NOMO-1 (cell line): ENCODE data around the gene STAT3.

Experiments used
- DNase-seq, 2 experiments: peaks; one replicate each; lab custom pipeline; 2025; ENCODE audit not compliant: unreplicated experiment in 2 of 2; lab: John Stamatoyannopoulos, UW

Gene STAT3

DNA sequence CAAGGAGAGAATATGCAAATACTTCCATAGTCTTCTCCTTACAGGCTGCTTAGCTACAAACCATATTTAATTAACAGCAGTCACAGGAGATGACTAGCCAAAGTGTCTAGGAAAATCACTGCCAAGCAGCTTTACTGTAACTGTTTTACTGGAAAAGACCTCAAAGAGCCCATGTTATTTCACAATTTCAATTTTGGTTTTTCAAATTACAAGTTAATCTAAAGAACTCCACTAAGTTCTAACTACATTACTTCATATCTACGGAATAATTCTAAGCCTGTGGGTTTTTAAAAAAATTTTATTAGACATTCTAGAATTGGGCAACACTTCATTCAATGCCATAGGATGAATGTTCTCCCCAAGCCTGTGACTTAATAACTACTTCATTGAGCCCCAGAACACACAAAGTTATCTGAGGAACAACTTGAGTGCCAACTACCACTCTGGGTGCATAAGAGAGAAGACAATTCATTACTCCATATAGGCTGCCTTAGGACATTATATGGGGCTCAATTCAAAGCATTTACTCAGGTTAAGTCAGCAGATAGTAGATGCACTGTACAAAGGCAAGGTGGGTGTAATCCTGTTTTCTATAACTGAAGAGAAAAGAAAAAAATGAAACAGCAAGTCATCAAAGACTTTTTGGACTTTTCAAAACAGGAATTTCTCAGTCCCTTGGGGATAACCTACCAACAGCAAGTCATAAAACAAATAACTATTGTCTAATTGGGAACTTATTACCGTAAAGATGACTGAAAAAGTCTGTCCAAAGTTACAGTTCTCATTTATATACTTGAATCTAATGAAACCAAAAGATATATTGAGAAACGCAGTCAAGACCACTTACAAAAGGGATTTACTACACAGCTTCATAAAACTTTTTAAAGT, 33.0 kb downstream of the STAT3 start:
- no peak for DNase-seq

DNA sequence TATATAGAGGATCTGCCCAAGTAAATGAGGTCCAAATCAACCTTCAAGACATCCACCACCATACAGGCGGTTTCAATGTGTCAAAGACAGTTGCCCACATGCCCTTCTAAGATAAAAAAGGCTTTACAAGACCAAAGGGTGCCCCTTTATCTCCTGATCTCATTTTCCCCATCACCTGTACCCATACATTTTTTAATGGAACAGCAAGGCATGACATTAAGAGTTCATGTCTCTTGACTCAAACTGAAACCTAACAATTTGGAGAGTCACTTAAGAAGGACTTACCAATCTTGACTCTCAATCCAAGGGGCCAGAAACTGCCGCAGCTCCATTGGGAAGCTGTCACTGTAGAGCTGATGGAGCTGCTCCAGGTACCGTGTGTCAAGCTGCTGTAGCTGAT, 40.1 kb downstream of the STAT3 start:
- no peak for DNase-seq

DNA sequence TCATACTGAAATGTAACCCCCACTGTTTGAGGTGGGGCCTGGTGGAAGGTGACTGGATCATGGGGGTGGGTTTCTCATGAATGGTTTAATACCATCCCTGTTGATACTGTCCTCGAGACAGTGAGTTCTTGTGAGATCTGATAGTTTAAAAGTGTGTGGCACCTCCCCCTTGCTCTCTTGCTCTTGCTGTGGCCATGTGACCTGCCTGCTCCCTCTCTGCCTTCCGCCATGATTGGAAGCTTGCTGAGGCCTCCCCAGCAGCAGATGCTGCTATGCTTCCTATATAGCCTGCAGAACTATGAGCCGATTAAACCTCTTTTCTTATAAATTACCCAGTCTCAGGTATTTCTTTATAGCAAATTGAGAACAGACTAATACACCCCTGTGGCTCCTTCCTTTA, 40.6 kb downstream of the STAT3 start:
- no peak for DNase-seq

DNA sequence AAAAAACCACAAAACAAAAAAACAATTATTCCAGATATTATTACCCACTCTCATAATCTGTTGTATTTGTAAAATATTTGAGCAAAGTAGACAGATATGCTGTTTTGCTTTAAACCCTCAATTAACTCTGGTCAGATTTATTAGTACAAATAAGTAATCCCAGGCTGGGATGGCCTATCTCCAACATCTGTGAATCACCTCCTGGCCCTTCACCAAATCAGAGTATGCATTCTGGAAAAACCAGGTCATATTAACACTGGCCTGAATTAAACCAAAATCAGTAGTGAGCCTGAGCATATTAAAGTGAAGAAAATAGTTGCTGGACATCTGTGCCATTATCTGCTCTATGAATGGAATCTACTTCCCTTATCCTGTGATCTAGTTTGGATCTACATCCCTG, 41.0 kb downstream of the STAT3 start:
- DNase-seq: no peak

DNA sequence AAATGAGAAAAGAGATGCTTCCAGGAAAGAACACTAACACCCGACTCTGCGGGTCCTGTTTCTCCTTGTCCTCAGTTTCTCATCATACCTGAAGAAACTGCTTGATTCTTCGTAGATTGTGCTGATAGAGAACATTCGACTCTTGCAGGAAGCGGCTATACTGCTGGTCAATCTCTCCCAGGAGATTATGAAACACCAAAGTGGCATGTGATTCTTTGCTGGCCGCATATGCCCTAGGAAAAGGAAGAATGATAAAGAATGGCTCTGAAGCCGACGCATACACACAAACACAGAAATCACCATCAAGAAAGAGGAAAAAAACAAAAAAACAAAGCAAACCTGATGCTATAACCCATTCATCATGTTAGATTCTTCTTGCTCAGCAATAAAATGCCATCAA, 41.8 kb downstream of the STAT3 start:
- DNase-seq: no peak

DNA sequence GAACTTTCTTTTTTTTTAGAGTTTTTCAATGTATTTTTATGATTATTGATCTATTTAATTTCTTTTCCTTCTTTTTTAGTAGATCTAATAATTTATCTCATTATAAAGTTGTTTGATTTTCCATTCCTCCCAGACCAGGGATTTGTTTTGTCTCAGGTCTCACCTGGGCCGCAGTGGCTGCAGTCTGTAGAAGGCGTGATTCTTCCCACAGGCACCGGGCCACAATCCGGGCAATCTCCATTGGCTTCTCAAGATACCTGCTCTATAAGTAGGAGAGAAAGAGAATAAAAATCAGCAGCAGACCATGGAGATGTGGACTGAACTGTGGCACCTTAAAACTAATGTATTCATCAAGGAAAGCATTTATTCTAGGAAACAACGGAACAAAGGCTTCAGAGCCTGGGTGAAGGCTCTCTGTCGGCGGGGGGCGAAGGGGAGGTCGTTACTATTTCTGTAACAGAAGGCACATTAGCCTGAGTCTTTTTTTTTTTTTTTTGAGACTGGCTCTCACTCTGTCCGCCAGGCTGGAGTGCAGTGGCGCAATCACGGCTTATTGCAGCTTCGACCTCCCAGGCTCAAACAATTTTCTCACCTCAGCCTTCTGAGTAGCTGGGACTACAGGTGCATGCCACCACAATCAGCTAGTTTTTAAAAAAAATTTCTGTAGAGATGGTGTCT, 42.7 kb downstream of the STAT3 start:
- no peak for DNase-seq

DNA sequence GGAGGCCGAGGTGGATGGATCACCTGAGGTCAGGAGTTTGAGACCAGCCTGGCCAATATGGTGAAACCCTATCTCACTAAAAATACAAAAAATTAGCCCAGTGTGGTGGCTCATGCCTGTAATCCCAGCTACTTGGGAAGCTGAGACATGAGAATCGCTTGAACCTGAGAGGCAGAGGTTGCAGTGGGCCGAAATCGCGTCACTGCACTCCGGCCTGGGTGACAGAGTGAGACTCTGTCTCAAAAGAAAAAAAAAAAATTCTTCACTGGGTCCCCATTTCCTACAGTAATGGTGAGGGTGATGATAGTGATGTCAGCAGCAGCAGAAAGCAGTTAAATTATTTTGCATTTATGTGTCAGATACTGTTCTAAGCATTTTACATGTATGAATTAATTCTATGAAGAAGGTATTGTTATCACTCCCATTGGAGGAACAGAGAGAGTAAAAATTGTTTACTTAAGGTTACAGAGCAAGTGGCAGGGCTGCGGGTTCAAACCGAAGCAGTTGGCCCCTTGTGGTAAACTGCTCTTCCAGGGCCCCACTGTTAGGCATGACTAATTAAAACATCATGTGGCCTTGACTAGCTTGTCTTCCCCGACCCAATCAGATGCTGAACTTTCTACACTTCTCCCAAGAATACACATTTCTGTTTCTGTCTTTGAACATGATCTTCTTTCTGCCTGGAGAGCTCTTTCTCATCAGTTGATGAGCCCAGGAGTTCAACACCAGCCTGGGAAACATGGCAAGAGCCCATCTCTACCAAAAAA, 45.8 kb downstream of the STAT3 start:
- DNase-seq: peak; percentile 50 to 68

DNA sequence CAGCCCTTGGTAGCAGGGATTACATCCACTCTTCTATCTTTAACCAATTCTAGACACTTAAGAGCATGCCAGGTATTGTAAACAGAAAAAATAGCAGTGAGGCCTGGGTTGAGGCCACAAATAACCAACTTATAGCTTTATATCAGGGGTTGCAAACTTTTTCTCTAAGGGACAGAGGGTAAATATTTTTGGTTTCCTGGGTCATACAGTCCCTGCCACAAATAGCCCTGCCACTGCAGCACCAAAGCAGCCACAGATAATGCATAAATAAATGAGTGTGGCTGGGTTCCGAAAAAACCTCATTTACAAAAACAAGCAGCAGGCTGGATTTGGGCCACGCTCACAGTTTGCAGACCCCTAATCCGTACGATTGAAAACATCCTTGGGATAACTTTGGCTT, 46.7 kb downstream of the STAT3 start:
- no peak for DNase-seq

DNA sequence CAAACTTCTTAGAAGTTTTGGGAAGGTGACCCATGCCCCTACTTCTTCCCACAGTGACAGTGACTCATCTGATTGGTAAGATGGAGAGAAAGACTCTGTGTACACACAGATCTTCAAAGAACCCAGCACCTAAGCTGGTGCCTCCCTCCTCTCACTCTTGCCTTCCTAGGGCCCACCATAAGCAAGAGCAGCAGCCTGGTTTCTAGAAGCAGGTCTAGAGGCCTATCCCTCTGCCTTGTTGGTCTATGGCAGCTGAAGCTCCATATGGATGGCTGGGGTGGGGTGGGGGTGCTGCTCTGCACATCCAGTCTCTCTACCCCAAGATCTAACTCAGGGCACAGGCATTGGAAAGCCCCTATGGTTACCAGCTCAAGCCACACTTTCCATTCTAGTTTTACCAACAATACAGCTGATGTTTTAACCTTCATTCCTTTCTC, 47.5 kb downstream of the STAT3 start:
- no peak for DNase-seq

DNA sequence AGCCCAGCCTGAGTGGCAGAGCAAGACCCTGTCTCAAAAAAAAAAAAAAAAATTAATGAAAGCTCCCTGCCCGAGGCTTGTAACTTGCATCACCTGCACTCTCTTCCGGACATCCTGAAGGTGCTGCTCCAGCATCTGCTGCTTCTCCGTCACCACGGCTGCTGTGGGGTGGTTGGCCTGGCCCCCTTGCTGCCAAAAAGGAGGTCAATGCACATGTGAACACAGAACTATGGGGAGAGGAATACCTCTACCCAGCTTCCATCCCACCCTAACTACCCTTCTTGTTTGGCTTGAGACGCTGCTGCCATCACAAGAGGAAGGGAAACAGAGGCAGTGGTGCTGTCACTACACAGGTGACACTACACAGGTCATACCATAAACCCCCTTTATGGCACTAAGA, 49.0 kb downstream of the STAT3 start:
- DNase-seq: no peak

DNA sequence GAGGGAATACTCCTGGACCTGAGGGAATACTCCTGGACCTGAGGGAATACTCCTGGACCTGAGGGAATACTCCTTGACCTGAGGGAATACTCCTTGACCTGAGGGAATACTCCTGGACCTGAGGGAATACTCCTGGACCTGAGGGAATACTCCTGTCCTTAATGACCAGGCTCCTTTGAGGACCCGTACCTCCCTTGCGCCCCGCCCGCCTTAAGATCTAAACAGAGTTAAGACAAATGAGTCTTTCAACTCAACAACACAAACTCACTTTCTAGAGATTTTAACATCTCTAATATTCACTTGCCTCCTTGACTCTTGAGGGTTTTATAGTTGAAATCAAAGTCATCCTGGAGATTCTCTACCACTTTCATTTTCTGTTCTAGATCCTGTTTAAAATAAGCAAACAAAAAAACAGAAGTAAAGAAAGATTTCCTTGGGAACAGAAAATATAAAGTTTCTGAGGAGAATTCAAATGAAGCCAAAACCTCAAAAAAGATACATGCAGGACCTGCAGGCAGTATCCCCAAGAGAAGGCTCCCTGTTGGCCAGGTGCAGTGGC, 49.7 kb downstream of the STAT3 start:
- no peak for DNase-seq

DNA sequence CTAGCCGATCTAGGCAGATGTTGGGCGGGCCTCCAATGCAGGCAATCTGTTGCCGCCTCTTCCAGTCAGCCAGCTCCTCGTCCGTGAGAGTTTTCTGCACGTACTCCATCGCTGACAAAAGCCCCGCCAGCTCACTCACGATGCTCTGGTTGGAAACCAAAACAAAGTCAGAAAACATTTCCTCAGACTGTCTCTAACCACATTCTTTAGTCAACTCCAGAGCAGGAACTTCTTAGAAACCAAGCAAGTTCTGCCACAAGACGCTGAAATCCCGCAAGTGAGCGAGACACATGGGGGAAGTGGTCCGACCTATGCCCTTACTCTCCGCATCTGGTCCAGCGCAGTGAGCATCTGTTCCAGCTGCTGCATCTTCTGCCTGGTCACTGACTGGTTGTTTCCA, 50.8 kb downstream of the STAT3 start:
- DNase-seq: no peak

DNA sequence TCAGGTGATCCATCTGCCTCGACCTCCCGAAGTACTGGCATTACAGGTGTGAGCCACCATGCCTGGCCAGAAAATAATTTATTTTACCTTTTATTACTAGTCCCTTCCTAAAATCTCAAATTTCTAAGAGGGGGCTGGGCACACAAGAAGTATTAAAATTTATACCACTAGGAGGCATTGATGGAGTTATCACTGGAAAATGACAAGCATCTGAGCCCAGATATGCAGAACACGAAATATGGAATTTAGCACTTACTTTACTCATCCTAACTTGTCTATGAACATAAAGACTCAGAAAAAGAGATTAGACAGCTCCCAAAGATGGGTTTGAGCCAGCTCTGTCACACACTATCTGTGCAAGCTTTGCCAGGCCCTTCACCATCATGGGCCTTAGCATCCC, 53.6 kb downstream of the STAT3 start:
- DNase-seq: no peak

DNA sequence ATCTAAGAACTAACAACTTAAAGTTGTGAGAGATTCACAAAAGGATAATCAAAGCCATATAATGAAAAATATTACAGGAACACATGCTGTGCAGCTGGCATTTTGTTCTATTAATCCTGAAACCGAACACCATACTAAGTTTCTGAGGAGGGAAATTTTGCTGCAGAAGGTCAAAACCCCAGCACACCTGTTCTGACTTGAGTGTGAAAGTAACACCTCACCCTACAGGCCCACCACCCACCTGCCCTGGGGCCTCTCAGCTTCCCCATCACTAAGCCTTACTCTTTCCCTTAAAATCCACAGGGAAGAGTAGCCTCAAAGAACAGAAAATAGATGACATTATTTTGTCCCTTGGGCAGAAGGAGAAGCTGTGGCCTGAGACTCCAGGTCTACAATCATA, 55.2 kb downstream of the STAT3 start:
- DNase-seq: no peak

DNA sequence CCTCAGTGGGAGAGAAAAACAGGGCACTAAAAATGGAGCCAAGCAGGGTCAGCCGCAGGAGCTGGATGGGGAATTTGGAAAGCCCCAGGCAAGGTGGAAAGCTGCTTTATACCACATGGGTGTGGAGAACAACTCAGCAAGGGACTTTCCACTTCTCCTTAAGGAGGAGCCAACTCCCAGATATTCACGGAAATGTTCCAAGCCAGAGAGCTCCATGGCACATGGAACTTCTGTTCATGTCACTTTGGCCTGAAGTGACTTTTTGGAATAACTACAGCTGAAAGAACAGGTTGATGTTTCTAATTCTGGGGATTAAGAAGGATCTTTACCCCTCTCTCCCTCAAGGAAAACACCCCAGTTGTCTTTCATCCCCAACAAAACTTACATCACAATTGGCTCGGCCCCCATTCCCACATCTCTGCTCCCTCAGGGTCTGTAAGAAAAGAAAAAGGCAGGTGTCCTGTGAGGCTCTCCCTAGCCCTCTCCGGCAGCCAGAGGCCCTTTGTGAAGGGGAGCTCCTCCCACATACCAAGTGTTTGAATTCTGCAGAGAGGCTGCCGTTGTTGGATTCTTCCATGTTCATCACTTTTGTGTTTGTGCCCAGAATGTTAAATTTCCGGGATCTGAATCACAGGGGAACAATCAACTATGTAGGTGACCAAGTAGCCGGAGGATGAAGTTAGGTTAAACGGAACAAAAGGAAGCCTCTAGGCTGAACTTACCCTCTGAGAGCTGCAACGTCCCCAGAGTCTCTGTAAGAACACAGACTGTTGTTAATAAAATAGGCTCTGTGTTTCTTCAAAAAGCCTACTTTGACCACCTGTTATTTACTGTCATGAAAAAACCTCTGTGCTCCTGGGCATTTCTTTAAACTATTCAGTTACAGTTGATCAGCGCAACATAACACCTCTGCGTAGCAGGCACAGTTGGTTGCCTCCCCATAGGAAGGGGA, 58.9 kb downstream of the STAT3 start:
- no peak for DNase-seq

DNA sequence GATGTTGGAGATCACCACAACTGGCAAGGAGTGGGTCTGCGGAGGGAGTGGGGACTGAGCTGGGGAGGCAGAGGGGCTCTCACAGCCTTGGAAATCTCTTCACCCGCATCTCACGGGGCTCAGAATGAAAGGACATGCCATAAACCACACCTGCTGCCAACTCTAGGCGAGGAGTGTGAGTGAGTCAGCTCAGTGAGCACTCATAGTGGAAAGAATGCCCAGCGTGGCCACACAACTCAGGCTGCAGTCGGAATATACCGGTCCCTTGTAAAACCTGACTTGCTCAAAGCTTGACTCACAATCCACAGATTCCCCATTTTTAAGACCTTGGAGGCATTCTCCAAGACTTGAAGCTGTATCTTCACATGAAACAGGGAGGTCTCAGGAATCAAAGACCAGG, 63.2 kb downstream of the STAT3 start:
- no peak for DNase-seq

DNA sequence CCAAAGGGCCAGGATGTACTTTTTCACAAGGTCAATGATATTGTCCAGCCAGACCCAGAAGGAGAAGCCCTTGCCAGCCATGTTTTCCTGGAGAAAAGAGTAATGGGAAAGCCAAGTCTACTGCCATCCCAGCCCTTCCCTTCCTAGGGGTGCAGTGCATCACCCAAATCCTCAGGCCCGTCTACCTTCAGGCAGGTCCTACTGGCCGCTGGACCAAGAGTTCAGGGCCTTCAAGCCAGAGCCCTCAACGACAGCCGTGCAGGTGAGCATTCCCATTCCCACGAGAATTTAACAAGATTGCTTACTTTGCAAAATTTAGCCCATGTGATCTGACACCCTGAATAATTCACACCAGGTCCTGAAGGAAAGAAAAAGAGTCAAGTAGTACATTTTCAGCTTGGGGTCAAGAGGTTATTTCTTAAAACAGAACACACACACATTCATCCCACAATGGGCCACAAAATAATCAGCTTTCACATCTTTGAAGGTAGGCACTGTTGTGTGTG, 64.9 kb downstream of the STAT3 start:
- DNase-seq: no peak

DNA sequence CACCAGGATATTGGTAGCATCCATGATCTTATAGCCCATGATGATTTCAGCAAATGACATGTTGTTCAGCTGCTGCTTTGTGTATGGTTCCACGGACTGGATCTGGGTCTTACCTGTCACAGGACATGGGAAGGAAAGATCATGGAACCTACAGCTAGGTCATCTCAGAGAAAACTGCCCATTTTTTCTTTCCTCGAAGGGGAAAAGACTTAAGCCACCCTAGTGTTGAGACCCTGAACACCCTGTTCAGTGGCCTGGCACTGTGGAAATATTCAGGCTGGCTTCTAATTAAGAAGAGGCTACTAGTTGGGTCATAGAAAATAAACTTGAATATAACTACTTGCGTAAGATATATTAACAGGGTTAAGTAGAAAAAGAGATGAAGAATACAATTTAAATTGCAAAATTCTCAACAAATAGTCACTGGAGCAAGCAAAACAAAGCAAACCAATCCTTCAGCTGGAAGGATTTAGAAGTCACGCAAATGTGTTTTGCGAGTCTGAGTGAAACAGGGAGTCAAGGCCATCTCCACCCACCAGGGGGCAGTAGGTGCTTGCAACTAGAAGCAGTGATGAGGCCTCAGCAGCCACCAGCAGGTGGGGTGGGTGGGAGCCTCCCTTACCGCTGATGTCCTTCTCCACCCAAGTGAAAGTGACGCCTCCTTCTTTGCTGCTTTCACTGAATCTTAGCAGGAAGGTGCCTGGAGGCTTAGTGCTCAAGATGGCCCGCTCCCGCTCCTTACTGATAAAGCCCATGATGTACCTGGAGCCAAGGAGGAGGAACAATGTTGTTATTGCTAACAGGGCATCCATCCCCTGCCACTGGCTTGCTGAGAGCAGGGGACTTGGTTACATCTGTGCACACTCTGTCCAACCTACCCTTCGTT, 65.6 kb downstream of the STAT3 start:
- peak; percentile 85 to 91 for DNase-seq

DNA sequence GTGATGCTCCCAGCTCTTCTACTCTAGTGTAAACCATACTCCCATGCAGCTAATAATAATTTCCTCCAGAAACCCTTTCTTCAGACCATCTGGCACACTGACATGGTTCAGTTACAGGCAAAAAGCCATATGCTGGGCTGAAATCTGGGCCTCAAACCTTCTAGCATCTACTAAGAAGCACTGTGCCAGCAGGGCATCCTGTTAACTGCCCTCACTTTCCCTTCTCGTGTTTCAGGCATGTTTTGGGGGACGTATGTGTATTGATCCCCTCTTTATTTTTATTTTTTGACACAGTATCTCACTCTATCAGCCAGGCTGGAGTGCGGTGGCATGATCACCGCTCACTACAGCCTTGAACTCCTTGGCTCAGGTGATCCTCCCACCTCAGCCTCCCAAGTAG, 66.7 kb downstream of the STAT3 start:
- no peak for DNase-seq
